Natural killer cell (primary cell): Measurements from ENCODE around the gene MET. TPM values are rescaled to one million over a fixed set of nuclear protein-coding genes. Genes with fewer than 3 reads are reported as not detected.

Experiments
- ATAC-seq, 3 donors: fragments of 150-1000 bp in 2 of 3; fragments of 200-7000 bp in 1 of 3; cut with Tn5 transposase; 1 replicate in 1 of 3; 2 replicates in 2 of 3; pipeline ENCODE4 v1.10.0; 2021; ENCODE audit warnings: mild to moderate bottlenecking in 2 of 3, moderate library complexity in 2 of 3
- DNase-seq, 2 donors: peaks; one replicate each; pipeline versions ENCODE4 v3.0.0 to v3.0.0-alpha.2; 2013 to 2021; ENCODE audit warnings: mixed read lengths in 1 of 2
- H3K27ac ChIP-seq: one replicate; pipeline ENCODE4 v1.5.1; 2013; ENCODE audit warnings: mild to moderate bottlenecking, low read length
- H3K27me3 ChIP-seq: one replicate; pipeline ENCODE4 v1.6.1; 2013; ENCODE audit warnings: low read length; ENCODE audit not compliant: control insufficient read depth, insufficient read depth
- H3K36me3 ChIP-seq: one replicate; pipeline ENCODE4 v1.6.1; 2013; ENCODE audit warnings: low read length; ENCODE audit not compliant: control insufficient read depth, insufficient read depth
- H3K4me1 ChIP-seq: one replicate; pipeline ENCODE4 v1.6.1; 2013; ENCODE audit warnings: low read length; ENCODE audit not compliant: control insufficient read depth, insufficient read depth
- H3K4me3 ChIP-seq: one replicate; pipeline ENCODE4 v1.5.1; 2013; ENCODE audit warnings: low read length
- H3K9me3 ChIP-seq: one replicate; pipeline ENCODE4 v1.6.1; 2013; ENCODE audit warnings: low read length; ENCODE audit not compliant: control insufficient read depth, insufficient read depth
- H3K27ac Mint-ChIP-seq, 2 donors: one replicate each; pipeline ENCODE4 v1.8.0; 2022; ENCODE audit warnings: mild to moderate bottlenecking in 2 of 2, mixed read lengths in 2 of 2, moderate library complexity in 1 of 2
- H3K27me3 Mint-ChIP-seq, 2 donors: one replicate each; pipeline ENCODE4 v1.8.0; 2022; ENCODE audit warnings: low read depth in 2 of 2, mixed read lengths in 2 of 2
- H3K36me3 Mint-ChIP-seq: one replicate; pipeline ENCODE4 v1.8.0; 2022; ENCODE audit warnings: mixed read lengths
- H3K4me1 Mint-ChIP-seq, 2 donors: one replicate each; pipeline ENCODE4 v1.8.0; 2022; ENCODE audit warnings: mixed read lengths in 2 of 2
- H3K4me3 Mint-ChIP-seq: one replicate; pipeline ENCODE4 v1.8.0; 2022; ENCODE audit warnings: mild to moderate bottlenecking, moderate library complexity, mixed read lengths
- H3K9me3 Mint-ChIP-seq, 2 donors: one replicate each; pipeline ENCODE4 v1.8.0; 2022; ENCODE audit warnings: mixed read lengths in 2 of 2
- CTCF ChIP-seq: fragments of 200-600 bp; IDR thresholded peaks from one replicate; pipeline ENCODE4 v1.8.0; 2022; ENCODE audit warnings: antibody characterized with exemption
- WGBS: methylation state at CpG from one replicate; pipeline ENCODE4 v1.1.7; 2013; ENCODE audit warnings: missing lambda C conversion rate; ENCODE audit not compliant: insufficient coverage; 5-methylcytosine and 5-hydroxymethylcytosine counted together
- intact Hi-C: fragments of 100-400 bp; cut with micrococcal nuclease; formaldehyde crosslinking; loops from one replicate; pipeline ENCODE4 v1.14.2; 2022
- total RNA-seq, 4 donors: library from RNA; stranded (reverse); fragments of 120-200 nt in 1 of 4; gene quantifications; one replicate each; pipeline versions ENCODE4 v1.2.3 to v1.2.4, GENCODE V29; 2013 to 2022

The MET gene
- total RNA-seq, 3 donors from 2014 or later (not counting 1 experiment from before 2014, with no cell fraction given): 0.16 TPM; not detected in 2

- Mint-ChIP-seq H3K27ac (no peak overlapping the region), H3K4me1 (no peaks in the 10 kb centered on the region), H3K9me3 (no peaks in the 10 kb centered on the region), H3K36me3 (no peaks in the 10 kb centered on the region), H3K27me3 (peaks cover 20 to 33% of the 10 kb centered on the region in 2 donors), H3K4me3 (no peak overlapping the region)
- no peak for TF ChIP-seq CTCF
- Histone ChIP-seq H3K9me3 (no peaks in the 10 kb centered on the region), H3K27me3 (no peaks in the 10 kb centered on the region), H3K4me3 (no peak overlapping the region), H3K4me1 (no peaks in the 10 kb centered on the region), H3K36me3 (no peaks in the 10 kb centered on the region), H3K27ac (no peak overlapping the region)
- WGBS: 93% methylated on average over 1 of the region's 1 CpG
- no peak for DNase-seq
- intact Hi-C loops: no loop called here
- no peak for ATAC-seq
Observed at GRCh38 chr7:116770941-116771340, 98.9 kb downstream of the MET start.

- Histone ChIP-seq H3K4me1 (no peaks in the 10 kb centered on the region), H3K27me3 (no peaks in the 10 kb centered on the region), H3K4me3 (no peak overlapping the region), H3K9me3 (no peaks in the 10 kb centered on the region), H3K36me3 (no peaks in the 10 kb centered on the region), H3K27ac (no peak overlapping the region)
- no peak overlapping the region for H3K27ac Mint-ChIP-seq
- intact Hi-C loops: no loop called here
- no peak overlapping the region for H3K4me3 Mint-ChIP-seq
- 89% methylated on average over 6 of the region's 7 CpGs for WGBS
- H3K27me3 Mint-ChIP-seq: peaks cover 20 to 33% of the 10 kb centered on the region in 2 donors
- H3K9me3 Mint-ChIP-seq: no peaks in the 10 kb centered on the region
- H3K4me1 Mint-ChIP-seq: no peaks in the 10 kb centered on the region
- no peaks in the 10 kb centered on the region for H3K36me3 Mint-ChIP-seq
- DNase-seq (no peak), ATAC-seq (no peak)
- no peak for TF ChIP-seq CTCF
Observed at GRCh38 chr7:116771640-116772039, 99.6 kb downstream of the MET start.

GRCh38 chr7:116772423-116772863 is 100.4 kb downstream of the MET start:
- TF ChIP-seq CTCF: no peak
- ATAC-seq: no peak
- Mint-ChIP-seq H3K9me3 (no peaks in the 10 kb centered on the region), H3K4me1 (no peaks in the 10 kb centered on the region), H3K36me3 (no peaks in the 10 kb centered on the region), H3K27ac (no peak overlapping the region), H3K27me3 (peaks cover 20 to 33% of the 10 kb centered on the region in 2 donors), H3K4me3 (no peak overlapping the region)
- Histone ChIP-seq H3K4me3 (no peak overlapping the region), H3K9me3 (no peaks in the 10 kb centered on the region), H3K4me1 (no peaks in the 10 kb centered on the region), H3K27me3 (no peaks in the 10 kb centered on the region), H3K27ac (no peak overlapping the region), H3K36me3 (no peaks in the 10 kb centered on the region)
- intact Hi-C loops: no loop called here
- no peak for DNase-seq
